Measurements from ENCODE around the gene MORC2.

DNA sequence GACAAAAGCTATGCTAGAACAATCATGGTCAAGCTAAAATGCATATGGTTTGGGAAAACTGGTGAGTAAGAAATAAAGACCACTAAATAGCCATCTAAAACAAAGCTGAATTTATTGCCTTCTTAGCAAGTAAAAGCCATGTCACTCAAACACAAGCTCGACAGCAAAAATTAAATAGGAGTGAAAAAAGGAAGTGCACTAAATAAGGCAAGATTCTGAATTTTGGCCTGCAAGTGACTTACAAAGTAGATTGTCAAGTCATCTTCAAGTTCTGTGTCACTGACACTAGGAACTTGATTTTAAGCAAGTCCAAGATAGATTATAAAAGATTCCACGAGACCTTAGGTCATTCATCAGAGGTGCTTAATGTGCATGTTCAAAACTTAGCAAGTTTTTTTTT is 27.9 kb upstream of the MORC2 start:
- TF ChIP-seq, protein P1, sequence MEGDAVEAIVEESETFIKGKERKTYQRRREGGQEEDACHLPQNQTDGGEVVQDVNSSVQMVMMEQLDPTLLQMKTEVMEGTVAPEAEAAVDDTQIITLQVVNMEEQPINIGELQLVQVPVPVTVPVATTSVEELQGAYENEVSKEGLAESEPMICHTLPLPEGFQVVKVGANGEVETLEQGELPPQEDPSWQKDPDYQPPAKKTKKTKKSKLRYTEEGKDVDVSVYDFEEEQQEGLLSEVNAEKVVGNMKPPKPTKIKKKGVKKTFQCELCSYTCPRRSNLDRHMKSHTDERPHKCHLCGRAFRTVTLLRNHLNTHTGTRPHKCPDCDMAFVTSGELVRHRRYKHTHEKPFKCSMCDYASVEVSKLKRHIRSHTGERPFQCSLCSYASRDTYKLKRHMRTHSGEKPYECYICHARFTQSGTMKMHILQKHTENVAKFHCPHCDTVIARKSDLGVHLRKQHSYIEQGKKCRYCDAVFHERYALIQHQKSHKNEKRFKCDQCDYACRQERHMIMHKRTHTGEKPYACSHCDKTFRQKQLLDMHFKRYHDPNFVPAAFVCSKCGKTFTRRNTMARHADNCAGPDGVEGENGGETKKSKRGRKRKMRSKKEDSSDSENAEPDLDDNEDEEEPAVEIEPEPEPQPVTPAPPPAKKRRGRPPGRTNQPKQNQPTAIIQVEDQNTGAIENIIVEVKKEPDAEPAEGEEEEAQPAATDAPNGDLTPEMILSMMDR (IDR thresholded peaks at IDR 0.05; ENCODE audit: low read length): no peak
- no peak for TF ChIP-seq EZH2 (IDR thresholded peaks at IDR 0.05; ENCODE audit: borderline replicate concordance, low read length)

All from OCI-LY1 (cell line).